SHP77 (cell line): ENCODE measurements around the gene NME4.
"Not testable (repeated sequence)": the region's sequence is repeated elsewhere in the genome, so short reads cannot be mapped to it uniquely, and the experiment has no call there.

Source experiments
- DNase-seq, 2 experiments: peaks; one replicate each; lab custom pipeline; 2025; lab: John Stamatoyannopoulos, UW

Gene NME4

DNA sequence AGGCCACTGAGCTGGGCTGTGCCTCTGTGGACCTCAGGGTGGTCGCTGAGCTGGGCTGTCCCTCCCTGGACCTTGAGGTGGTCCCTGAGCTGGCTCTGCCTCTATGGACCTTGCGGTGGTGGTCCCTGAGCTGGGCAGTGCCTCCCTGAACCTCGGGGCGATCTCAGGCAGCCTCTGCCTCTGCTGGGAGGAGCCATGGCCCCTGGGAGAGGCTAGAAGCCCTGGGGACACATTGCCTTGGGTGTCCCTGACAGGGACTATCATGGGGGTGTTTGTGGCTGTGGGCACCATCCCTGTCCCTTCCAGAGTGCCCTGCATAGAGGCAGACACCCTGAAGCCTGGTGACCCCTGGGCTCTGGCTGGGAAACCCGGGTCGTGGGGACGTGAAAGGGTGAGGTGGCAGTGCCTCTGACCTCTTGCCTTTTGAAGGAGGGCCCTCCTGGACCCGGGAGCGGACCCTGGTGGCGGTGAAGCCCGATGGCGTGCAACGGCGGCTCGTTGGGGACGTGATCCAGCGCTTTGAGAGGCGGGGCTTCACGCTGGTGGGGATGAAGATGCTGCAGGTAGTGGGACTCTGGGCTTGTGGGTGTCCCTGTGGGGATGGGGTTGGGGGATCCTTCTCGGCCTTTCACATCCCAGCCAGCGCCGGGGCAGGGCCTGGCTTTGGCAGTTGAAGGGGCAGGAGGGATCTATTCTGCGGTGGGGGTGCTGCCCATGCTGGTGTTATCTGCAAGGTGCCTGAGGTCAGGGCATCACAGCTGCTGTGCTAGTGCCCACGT lies 1.8 kb downstream of the NME4 start:
- DNase-seq, result no peak

DNA sequence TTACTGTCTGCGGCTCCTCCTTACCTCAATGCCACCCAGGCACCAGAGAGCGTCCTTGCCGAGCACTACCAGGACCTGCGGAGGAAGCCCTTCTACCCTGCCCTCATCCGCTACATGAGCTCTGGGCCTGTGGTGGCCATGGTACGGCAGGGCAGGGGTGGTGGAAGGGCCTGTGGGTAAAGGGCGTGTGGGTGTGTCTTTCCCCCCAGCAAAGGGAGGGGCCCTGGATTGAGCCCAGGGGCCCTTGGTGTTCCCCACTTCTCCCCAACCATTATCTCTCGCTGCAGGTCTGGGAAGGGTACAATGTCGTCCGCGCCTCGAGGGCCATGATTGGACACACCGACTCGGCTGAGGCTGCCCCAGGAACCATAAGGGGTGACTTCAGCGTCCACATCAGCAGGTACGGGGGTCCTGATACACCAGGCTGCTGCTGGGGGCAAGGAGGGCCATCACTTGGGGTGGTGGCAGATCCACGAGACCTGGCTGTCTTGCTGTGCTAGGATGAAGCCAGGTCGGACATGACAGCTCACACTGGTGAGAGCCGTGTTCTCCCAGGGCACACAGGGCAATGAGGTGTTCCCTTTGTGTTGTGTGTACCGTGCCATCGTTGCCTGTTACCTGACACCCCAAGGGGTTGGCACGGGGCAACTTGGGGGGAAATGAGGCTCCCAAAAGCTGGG lies 2.5 kb downstream of the NME4 start:
- DNase-seq, result no peak

DNA sequence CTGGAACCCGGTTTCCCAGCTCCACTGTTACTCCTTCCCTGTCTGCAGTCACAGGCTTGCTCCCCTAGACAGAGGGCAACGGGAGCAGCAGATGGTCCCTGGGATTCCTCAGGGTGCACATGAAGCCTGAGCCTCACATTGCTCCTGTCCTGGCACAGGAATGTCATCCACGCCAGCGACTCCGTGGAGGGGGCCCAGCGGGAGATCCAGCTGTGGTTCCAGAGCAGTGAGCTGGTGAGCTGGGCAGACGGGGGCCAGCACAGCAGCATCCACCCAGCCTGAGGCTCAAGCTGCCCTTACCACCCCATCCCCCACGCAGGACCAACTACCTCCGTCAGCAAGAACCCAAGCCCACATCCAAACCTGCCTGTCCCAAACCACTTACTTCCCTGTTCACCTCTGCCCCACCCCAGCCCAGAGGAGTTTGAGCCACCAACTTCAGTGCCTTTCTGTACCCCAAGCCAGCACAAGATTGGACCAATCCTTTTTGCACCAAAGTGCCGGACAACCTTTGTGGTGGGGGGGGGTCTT lies 3.1 kb downstream of the NME4 start:
- no peak for DNase-seq

DNA sequence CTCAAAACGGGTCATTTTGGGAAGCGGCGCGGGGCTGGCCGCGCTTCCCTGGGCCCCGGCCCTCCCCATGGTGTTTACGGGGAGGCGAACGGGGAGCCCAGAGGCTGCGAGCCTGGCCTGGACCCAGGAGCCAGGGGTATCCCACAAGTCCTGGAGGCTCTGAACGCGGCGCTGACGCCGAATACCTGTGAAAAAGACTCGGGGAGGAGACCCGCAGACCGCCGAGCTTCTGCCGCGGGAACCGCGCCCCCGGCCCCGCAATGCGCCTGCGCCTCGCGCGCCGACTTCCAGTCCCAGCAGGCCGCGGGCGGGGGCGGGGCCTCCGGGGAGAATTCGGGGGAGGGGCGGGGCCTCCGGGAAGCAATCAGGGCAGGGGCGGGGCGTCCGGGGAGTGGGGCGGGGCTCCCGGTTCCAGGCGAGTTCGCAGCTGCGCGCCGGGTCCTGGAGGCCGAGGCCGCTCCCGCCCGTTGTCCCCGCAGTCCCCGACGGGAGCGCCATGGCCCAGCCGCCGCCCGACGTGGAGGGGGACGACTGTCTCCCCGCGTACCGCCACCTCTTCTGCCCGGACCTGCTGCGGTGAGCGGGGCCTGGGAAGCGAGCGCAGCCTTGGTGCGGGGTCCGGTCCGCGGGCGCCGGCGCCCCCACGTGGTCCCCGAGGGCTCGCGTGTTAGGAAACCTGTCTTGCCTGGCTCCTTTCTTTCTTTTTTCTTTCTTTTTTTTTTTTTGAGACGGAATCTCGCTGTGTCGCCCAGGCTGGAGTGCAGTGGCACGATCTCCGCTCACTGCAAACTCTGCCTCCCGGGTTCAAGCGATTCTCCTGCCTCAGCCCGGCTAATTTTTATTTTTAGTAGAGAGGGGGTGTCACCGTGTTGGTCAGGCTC lies 4.7 kb downstream of the NME4 start, which contains the start of gene DECR2:
DECR2 (plus strand) TSS at position 418 of the 881 bp plus-strand sequence; CDS start at position 497, 79 bp downstream.
- peak; percentile 76 to 88 for DNase-seq

DNA sequence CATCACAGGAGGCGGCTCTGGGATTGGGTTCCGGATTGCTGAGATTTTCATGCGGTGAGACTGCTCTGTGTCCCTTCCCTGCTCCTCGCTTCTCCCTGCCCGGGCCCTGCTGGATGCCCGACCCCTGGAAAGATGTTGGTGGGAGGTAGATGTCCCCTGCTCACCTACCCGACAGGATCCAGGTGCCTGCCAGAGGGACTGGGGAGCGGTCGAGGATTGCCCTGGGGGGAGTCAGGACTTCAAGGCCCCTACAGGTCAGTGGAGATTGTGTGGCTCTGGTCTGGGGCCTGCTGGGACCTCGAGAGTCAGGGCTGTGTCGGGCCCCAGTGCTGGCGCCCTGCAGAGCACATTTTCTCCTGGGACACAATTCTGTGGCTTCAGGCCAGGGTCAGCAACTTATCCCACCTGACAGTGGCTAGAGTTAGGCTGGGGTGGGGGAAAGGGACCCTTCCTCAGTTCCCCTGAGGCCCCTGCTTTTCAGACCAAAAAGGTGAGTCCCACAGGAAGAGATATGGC lies 8.0 kb downstream of the NME4 start:
- no peak for DNase-seq

DNA sequence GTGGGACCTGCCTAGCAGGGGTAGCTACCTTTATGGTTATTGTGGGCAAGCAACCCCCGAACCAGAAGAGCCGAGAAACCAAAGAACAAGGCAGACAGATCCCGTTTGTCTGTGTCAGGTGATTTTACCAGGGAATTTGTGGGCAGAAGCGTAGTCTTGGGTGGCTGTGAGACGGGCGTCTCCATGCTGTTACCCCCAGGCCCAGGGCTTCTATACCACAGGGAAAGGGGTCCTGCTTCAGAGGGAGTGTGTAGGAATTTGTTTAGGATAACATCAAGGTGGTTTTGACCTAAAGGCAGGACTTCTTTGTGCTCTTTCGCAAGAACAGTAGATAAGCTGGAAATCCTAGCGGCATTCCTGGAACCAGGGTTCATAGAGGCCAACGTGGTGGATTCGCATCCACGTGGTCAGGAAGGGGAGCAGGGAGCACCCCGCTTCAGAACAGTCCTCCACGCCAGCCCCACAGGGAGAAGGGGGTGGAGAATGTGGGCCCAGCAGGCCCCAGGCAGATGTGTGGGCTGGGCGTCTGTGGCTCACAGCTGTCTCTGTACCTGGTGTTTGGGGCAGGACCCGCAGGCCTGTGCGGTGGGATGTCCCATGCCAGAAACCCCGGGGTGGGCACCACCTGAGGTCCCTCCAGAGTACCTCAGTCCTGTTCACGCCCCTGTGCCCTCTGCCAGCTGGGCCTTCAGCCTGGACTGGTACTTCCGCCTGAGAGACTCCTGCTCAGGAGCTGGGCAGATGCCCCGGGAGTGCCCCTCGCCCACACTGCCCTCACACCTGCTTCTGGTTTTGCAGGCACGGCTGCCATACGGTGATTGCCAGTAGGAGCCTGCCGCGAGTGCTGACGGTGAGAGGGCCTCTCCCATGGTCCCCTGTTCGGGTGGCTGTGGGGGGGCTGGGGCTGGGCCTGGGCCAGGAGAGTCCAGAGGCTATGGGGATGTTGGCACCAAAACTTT lies 8.8 kb downstream of the NME4 start:
- no peak for DNase-seq

DNA sequence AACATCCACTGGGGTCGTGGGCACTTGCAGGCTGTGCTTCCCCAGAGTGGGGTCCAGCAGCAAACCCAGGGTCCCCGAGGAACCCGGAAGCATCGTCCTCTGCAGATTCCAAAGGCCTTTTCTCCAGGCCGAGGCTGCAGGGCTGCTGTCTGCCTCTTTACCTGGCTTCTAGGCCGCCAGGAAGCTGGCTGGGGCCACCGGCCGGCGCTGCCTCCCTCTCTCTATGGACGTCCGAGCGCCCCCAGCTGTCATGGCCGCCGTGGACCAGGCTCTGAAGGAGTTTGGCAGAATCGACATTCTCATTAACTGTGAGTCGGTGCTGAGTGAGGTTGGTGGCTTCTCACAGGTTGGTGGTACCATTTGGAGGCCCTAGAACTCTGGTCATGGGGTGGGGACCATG lies 10.3 kb downstream of the NME4 start:
- no peak for DNase-seq

DNA sequence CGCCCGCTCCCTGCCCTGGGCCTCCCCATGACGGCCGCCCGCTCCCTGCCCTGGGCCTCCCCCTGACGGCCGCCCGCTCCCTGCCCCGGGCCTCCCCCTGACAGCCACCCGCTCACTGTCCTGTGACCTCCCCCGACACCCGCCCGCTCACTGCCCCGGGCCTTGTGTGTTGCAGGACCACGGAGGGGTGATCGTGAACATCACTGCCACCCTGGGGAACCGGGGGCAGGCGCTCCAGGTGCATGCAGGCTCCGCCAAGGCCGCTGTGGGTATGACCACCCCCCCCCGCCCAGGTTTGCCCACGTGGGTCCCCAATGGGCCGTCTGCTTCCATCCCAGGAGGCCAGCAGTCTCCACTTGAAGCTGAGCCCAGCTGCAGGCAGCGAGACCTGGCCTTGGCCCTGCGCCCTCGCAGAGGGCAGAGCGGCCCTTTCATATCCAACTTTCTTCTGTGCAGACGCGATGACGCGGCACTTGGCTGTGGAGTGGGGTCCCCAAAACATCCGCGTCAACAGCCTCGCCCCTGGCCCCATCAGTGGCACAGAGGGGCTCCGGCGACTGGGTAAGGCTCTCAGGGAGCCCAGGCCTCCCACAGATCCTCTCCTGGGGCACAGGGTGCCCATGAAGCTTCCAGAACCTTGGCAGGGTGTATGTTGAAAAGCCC lies 13.6 kb downstream of the NME4 start:
- DNase-seq, result no peak

DNA sequence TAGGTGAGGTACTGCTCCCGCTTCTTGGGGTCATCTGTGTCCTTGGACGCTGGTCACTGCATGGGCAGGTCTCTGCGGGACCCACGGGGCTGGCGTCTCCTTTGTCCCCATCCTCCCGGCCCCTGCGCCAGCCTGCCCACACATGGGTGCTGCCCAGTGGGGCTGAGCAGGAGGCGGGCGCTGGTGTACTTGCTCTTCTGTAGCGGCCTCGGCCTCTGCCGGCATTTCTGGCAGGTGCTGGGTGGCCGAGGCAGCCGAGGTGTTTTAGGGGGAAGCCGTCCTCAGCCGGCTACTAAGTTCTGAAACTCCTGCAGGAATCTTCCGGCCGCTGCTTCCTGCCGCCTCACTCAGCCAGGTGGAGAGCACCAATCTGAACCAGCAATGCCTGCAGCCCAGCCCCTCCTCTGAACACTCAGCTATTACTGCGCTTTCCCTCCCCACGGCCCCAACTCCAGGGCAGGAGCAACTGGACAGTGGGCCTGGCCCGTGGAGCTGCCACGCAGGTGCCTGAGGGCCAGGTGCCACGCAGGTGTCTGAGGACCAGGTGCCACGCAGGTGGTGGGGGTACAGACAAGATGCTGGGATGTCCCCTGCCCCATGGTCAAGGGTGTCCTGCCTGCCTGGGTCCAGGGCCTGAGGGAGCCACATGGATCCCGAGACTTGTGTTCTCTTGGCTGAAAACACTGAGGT lies 14.7 kb downstream of the NME4 start:
- no peak for DNase-seq

DNA sequence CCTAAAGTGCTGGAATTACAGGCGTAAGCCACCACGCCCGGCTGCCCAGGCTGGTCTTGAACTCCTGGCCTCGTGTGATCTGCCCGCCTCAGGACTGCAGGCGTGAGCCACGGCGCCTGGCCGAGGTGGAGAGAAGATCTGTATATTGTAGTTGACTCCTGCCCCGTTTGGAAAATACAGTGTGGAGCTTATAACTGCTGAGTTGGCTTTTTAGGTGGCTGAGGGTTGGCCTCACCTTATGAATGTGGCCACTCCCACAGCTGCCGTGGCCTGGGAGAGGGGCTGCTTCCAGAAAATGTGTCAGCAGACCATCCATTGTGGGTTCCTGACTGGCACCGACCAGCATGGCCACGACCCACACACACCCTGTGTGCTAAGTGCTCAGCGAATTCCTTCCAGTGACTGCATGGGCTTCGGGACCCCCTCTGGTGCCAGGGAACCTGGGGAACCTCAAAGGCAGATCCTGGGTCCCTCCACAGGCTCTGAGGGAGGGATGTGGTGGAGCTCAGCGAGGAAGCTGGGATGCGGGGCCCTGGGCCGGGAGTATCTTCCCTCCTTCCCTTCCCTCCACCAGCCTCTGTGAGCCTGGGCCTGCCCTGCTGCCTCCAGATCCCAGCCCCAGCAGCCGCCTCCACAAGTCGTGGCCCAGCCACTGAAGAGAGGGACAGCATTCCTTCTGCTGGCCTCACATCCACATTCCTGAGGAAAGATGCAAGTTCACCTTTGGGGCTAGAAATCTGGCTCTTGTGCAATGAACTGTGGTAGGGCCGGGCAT lies 17.6 kb downstream of the NME4 start:
- no peak for DNase-seq

DNA sequence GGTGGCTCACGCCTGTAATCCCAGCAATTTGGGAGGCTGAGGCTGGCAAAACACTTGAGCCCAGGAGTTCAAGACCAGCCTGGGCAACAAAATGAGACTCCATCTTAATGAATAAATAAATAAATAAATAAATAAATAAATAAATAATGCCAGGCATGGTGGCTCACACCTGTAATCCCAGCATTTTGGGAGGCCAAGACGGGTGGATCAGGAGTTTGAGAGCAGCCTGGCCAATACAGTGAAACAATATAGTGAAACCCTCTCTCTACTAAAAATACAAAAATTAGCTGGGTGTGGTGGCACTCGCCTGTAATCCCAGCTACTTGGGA lies 18.1 kb downstream of the NME4 start:
- DNase-seq, result not testable (repeated sequence)

DNA sequence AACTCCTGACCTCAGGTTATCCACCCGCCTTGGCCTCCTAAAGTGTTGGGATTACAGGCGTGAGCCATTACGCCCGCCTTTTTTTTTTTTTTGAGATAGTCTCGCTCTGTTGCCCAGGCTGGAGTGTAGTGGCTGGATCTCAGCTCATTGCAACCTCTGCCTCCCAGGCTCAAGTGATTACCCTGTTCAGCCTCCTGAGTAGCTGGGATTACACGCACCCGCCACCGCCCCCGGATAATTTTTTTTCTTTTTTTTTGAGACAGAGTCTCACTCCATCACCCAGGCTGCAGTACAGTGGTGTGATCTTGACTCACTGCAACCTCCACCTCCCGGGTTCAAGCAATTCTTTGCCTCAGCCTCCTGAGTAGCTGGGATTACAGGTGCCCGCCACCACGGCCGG lies 25.2 kb downstream of the NME4 start:
- DNase-seq, result not testable (repeated sequence)

DNA sequence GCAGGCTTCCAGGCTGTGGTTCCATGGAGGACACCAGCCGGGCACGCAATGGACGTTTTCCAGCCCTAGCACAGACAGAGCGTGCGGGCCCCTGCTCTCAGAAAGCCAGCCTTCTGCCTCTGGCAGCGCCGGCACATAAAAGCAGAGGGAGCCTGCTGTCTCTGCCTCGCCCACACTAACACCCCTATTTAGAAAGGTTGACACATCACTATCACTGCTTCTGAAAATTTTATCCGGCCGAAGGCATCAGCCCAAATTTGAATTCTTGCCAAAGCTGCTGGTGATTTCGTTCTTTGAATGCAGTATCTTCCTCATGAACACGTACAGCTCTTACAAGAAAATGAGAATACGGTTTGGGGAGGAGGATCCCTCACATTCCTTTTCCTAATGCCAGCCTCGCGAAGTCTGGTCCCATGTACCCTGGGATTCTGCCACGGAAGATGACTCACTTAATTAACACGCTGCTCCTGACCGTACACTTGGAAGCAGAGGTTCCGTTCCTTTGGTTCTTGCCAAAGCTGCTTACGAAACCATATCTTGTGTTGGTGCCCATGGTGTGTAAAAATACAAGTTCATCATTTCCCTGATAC lies 27.1 kb downstream of the NME4 start:
- no peak for DNase-seq

DNA sequence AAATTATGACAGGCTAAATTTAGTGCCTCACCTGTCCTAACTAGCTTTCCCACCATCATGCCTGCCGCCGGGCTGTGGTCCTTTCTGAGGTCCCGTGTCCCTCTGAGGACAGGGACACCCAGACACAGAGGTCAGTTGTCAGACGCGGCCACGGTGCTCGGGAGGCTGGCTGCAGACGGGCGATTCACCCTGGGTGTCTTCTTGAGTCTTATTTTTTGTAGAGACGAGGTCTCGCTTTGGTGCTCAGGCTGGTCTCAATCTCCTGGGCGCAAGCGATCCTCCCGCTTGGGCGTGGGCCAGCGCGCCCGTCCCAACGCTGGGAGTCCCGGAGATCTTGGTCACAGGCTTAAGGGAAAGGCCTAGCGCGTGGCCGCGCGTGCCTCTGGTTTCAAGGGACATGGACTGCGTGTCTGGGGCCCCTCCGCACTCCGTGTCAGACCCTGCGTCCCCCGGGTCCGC lies 27.7 kb downstream of the NME4 start:
- DNase-seq, result no peak

DNA sequence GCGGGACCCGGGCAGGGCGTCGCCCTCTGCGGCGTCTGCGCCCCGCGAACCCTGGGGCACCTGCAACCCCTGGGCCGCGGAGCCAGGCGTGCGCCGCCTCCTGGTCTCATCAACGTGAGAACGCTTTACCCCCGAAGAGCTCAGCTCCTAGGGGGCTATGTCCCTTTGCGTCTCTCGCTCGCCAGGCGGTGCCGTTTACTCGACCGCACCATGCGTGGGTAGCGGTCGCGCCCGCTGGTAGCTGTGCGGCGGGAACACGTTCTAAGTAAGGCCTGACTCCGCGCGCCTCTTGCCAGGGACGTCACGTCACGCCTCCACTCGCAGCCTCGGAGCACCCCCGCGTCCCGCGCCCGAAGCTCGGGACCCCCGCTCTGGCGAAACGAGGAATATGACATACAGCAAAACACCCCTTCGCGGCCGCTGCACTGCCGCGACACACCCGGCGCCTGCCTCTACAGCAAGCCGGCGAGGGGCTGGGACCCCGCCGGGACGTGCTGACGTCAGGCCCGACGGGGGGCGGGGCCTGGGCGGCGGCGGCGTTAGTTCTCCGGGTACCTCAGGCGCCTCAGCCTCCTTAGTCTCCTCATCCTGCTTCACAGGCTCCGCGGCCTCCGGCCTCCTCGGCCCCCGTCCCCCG lies 28.2 kb downstream of the NME4 start, which contains the start of gene RAB11FIP3:
RAB11FIP3 (plus strand) TSS at position 568 of the 637 bp plus-strand sequence. CDS start 358 bp downstream, outside the sequence.
- peak; percentile 62 to 82 for DNase-seq

DNA sequence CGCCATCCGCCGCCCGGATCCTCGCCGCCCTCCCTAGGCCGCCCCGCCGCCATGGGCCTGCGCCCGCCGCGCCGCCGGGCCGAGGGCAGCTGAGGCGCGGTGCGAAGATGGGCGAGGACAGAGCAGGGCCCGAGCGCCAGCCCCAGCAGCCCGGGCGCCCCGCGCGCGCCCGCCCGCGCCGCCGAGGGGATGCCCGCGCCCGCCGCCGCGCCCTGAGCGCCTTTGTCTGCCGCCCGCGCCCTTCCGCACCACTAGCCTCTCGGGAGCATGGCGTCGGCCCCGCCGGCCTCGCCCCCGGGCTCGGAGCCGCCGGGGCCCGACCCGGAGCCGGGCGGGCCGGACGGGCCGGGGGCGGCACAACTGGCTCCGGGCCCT lies 28.7 kb downstream of the NME4 start:
- DNase-seq, result no peak

DNA sequence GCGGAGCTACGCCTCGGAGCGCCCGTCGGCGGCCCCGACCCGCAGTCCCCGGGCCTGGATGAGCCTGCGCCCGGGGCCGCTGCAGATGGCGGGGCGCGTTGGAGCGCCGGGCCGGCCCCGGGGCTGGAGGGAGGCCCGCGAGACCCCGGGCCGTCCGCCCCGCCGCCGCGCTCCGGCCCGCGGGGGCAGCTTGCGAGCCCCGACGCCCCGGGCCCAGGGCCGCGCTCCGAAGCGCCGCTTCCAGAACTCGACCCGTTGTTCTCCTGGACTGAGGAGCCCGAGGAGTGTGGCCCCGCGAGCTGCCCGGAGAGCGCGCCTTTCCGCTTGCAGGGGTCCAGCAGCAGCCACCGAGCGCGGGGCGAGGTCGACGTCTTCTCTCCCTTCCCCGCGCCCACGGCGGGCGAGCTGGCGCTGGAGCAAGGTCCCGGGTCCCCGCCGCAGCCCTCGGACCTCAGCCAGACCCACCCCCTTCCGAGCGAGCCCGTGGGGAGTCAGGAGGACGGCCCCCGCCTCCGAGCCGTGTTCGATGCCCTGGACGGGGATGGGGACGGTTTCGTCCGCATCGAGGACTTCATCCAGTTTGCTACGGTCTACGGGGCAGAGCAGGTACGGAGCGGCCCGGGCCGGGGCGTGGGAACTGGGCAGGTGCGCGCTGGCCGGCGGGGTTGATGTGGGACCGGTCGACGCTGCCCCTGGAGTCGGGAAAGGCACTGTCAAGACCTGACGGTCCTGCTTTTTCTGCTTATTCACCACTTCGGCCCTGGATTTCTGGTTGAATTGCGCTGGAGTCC lies 29.3 kb downstream of the NME4 start:
- no peak for DNase-seq
